Activated CD4-positive, CD25-positive, alpha-beta regulatory T cell treated with anti-CD3 and anti-CD28 coated beads, Interleukin-2, amount 50 U/mL, for 24 hours (primary cell): ENCODE measurements around the gene PRELID3B.
A peak's percentile ranks its signal among the peaks of the same experiment; 100 is the strongest.
"Not testable (repeated sequence)": the region's sequence is repeated elsewhere in the genome, so short reads cannot be mapped to it uniquely, and the experiment has no call there.

Source experiments
- ATAC-seq, 2 donors: fragments of 150-1000 bp; cut with Tn5 transposase; one replicate each; pipeline ENCODE4 v1.10.0; 2021; ENCODE audit warnings: mild to moderate bottlenecking in 1 of 2, moderate library complexity in 1 of 2

The PRELID3B gene

DNA sequence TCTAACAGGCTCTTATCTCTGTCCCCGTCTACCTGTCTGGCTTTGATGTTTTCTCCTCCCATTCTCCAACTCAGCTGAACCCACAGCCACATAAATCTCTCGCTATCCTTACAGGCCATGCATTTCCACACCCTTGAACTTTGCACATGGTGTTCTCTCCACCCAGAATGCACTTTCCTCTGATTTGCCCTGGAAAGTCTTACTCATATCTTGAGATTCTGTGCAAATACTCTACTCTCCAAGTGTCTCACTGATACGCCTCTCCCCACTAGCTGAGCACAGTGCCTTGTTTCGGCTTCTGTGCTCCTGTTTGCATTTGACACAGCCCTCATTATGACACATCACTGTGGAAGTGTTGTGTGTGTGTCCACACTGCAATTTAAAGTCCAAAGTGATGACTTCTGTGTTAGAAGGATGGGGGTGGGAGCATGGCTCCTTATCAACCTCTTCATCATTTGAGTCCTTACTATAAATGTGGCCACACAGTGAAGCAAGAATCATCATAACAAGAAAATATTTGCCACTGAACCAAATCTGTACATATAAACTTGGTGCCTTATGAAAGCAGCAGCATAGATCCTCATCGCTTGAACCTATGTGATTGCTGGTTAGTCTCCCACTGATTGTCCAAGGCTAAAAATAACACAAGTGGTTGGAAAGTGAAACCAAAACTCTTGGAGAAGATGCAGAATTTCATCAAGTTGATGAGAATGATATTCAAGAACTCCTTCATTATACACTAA, 5.5 kb upstream of the PRELID3B start:
- peak; percentile 51 to 64 for ATAC-seq

- no peak for ATAC-seq
These were observed 4.3 kb upstream of the PRELID3B start for GRCh38 chr20:59046862-59047261.

GRCh38 chr20:59044796-59045195, 2.2 kb upstream of the PRELID3B start:
- ATAC-seq, result no peak

DNA sequence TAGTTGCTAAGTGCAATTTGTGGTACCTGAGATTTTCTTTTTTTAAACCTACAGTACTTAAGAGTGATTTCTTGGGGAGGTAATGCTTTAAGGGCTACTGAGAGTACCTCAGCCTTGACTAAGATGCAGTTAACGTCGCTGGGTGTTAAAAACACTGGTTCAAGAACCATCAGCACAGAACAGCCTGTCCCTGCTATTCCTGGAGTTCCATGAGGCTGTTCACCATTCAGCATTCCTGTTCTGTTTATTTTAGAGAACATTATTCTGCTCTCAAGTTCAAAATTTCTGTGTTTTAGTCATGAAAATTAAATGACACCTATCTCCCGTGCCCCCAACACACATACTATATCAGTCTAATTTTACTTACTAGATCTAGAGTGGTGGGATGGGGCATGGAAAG, 1.7 kb upstream of the PRELID3B start:
- ATAC-seq, result no peak

- no peak for ATAC-seq
These were observed 1.1 kb upstream of the PRELID3B start for GRCh38 chr20:59043698-59044097.

GRCh38 chr20:59042796-59043631, 428 bp upstream of the PRELID3B start:
- peak; percentile 96 to 97 for ATAC-seq

DNA sequence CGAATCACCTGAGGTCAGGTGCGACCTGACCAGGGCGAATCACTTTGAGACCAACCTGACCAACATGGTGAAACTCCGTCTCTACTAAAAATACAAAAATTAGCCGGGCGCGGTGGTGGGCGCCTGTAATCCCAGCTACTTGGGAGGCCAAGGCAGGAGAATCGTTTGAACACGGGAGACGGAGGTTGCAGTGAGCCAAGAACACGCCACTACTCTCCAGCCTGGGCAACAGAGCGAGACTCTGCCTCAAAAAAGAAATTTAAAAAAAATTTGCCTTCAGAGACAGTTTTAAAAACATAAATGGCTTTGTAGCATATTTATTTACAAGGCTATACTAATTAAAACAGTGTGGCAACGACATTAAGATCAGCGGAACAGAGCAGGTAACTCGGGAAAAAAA, 1.1 kb downstream of the PRELID3B start:
- not testable (repeated sequence) for ATAC-seq

DNA sequence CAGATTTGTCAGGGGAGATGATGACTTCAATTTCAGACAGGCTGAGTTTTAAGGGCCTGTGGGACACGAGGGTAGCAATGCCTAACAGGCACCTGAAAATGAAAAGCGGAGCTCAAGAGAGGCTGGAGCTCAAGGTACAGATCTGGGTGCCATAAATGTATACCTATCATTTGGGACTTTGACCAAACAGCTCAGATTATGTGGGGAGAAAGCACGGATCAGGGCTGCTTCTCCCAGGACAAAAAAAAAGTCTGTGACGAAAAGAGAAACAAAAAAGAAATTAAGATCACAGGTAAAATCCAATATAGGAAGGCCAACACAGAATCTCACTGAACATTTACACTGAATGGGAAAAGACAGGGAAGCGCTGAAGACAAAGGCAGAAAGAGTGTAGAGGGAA, 1.9 kb downstream of the PRELID3B start:
- no peak for ATAC-seq

GRCh38 chr20:59039233-59039632, 3.4 kb downstream of the PRELID3B start:
- ATAC-seq, result peak in 1 of 2 donors; percentile 4

DNA sequence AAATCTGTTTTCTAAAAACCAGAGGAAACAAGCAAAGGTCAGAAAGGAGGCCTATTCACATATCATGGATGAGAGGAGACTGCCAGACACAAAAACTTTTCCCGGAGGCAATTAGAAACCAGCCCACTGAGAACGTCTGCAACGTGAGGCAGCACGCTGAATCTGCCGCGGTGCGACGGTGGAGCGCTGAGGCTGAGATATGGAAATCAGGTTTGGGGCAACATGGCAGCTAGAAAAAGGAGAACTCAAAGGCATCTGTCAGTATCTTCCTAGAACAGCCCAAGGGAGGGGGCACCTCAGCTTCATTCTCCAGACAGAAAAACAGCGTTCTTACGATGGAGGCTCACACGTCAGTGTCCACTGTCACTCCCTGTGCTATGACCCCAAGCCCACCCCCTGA, 5.2 kb downstream of the PRELID3B start:
- ATAC-seq, result no peak

- no peak for ATAC-seq
These were observed 7.2 kb downstream of the PRELID3B start for GRCh38 chr20:59035381-59035780.

- ATAC-seq, result no peak
These were observed 8.9 kb downstream of the PRELID3B start for GRCh38 chr20:59033616-59034165.

DNA sequence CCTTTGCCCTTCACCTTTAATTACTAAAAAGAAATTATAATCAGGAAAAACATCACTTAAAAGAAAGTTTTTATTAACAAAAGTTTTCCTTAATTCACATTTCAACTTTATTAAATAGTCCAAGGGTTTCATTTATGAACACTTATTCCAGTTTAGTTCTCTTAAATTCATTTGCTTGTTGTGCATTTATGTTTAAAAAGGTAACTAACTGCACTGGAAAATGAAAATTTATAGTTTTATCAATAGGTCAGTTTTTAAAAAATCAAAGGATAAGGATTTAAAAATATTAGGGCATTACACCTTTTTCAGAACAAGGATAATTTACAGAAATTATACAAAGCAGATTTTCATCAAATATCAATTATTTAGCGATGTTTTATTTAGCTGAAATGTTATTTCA, 9.5 kb downstream of the PRELID3B start:
- ATAC-seq, result no peak

DNA sequence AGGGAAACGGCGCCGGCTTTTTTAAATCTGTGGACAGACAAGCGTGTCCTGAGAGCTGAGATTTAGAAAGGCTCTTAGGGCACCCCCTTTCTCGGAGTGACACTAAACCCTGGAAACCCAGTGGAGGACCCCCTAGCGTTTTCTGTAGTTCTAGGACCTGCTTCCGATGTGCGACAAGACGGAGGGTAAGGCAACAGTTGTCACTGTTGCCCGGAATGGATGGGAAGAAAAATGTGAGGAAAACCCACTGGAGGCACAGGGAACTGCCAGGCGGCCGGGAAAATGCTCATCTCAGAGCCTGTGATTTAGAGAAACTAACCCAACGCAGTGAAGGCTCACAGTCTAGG, 9.9 kb downstream of the PRELID3B start:
- ATAC-seq, result peak; percentile 4 to 7

DNA sequence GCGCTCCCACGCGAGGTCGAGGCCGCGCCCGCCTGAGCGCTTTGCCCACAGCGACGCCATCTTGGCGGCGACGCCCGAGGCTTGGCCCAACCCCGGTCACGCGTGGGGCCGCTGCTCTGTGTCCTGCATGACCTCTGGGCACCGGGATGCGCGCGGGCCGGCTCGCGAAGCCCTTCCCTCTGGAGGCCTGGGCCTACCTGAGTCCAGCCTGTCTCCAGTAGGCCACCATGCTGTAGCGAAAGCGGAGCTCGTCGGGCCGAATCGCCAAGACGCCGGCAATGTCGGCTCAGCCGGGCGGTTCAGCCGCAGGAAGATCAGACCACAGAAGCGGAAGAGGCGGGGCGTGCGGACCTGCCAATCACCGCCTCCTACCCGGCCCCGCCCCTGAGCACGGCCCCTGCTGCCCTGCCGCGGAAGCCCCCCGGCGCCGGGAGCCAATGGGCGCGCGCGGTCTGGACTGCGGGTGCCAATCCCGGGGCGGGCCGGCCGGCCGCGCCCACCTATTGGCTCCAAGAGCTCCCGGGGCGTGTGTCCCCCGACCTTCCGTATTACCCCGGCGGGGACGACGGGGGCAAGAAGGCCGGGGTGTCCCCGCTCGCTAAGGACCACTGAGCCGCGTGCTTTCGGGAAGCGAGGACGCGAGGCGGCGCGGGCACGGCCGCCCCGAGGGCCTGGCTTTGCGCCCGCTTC, 10.4 kb downstream of the PRELID3B start, which contains the start of gene ATP5F1E:
Gene ATP5F1E (minus strand): TSS at position 313 of the 690 bp plus-strand sequence. CDS start 84 bp downstream, at position 229.
- ATAC-seq, result peak; percentile 96 to 98

- ATAC-seq, result no peak
These were observed 11.0 kb downstream of the PRELID3B start for GRCh38 chr20:59031564-59032022.

DNA sequence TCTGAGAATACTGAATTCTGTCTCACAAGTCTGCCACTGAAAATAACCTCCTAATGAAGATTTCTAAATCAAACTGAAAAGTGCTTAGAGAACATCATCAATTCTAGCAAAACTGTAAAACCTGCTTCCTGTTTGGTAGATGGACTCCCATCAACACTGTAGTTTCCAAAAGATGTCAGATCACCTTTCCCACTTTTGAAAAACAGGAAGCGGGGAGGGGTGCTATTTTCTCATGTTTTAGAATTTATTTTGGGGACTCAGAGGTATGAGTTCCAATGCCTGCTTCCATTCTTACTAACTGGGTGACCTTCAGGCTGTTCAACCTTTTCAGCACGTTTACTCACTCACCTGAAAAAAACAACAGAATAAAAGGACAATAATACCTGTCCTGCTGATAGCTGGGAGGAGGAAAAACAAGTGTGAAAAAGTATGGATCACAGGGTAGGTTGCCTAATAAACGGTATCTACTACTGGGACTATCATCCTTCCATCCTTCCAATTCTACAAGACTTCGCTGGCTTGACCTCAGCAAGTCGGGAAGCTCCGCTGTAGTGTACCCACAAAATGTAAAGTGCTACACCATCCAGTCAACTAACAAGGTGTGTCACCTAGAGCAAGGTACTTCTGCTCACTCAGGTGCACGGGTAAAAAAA, 11.5 kb downstream of the PRELID3B start:
- no peak for ATAC-seq

DNA sequence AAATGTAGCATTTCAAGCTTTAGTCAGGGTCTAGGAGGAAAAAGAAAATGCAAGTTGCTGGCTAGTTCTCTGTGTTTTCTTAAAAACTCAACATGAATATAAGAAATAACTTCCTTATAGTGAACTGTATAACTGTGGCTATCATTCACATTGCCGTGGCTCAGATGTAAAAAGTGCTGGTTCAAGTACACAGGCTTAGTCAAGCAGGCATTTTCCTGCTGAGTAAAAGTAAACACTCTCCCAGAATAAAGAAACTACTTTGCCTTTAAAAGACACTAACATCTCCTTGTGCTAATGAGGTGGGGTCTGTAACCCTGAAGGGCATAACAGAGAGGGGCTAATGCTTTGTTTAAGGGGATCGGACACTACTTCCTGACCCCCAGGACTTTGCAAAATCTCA, 13.8 kb downstream of the PRELID3B start:
- no peak for ATAC-seq

- ATAC-seq, result no peak
These were observed 14.8 kb downstream of the PRELID3B start for GRCh38 chr20:59027741-59028320.

DNA sequence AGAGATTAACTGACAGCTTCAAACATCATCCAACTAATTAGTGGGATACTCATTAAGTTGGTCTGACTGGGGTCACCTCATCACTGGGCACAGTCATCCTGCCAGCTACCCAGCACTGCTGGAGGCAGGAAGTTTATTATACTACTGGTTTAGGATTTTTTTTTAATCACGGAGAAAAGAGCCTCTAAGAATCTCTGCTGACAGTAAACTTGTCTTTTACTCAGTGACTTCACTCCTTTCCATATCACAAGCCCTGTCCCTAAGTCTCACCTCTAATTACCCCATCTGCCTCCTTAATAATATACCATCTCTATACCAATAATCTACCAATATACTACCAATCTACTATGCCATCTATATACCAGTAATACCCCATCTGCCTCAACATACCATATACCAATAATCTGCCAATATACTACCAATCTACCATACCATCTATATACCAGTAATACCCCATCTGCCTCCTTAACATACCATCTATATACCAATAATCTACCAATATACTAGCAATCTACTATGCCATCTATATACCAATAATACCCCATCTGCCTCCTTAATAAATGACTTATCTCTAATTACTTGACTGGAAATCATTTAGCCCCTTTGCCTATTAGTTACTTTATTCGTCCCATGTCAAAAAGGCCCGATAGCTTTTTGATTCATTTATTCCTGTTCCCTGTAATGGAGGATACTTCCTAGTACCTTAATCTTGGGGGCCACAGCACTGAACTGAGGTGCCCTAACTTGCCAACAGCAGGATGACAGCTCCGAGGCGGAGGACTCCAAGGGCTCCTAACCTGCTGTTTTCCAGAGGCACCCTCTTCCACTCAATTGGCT, 15.5 kb downstream of the PRELID3B start:
- no peak for ATAC-seq

DNA sequence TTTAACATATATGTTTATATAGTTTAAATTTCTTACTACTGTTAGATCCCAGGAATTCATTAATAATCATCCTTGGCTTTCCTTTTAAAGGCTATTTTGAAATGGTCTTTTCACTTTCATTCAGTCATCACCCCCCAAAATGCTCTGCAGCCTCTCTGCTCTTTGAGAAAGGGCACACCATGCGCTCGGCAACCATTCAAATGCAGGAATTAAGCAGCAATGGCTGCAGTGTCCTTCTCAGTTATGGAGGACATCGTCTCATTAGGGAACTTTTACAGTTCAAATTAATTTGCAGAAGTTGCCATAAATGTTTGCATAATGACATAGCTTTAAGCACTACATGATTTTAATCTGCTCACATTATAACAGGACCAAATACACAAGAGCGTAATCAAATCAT, 17.1 kb downstream of the PRELID3B start:
- no peak for ATAC-seq
